Smooth muscle cell (in vitro differentiated cells): ENCODE data around the gene PKDREJ. TPM values are rescaled to one million over a fixed set of nuclear protein-coding genes. Genes with fewer than 3 reads are reported as not detected.

Source experiments
- DNase-seq: peaks from one replicate; lab custom pipeline; 2025; ENCODE audit not compliant: unreplicated experiment; lab: John Stamatoyannopoulos, UW
- H2AFZ ChIP-seq: fragments of 200-600 bp; sonication (generic); 2 replicates; pipeline ENCODE4 v1.6.0; 2016; ENCODE audit warnings: antibody characterized with exemption, low read depth, mild to moderate bottlenecking
- H3F3A ChIP-seq: fragments of 200-600 bp; sonication (generic); 2 replicates; pipeline ENCODE4 v1.6.0; 2017; ENCODE audit warnings: antibody characterized with exemption, low read depth
- H3K27ac ChIP-seq: fragments of 200-600 bp; sonication (generic); 2 replicates; pipeline ENCODE4 v1.5.1; 2016; ENCODE audit warnings: low read depth, mild to moderate bottlenecking
- H3K27me3 ChIP-seq: fragments of 200-600 bp; sonication (generic); 2 replicates; pipeline ENCODE4 v1.6.1; 2016; ENCODE audit warnings: low read depth, mild to moderate bottlenecking
- H3K36me3 ChIP-seq: fragments of 200-600 bp; sonication (generic); 2 replicates; pipeline ENCODE4 v1.5.1; 2016; ENCODE audit warnings: low read depth
- H3K4me1 ChIP-seq: fragments of 200-600 bp; sonication (generic); 2 replicates; pipeline ENCODE4 v1.5.1; 2016; ENCODE audit warnings: low read depth
- H3K4me2 ChIP-seq: fragments of 200-600 bp; sonication (generic); 2 replicates; pipeline ENCODE4 v1.6.0; 2016; ENCODE audit warnings: mild to moderate bottlenecking
- H3K4me3 ChIP-seq: fragments of 200-600 bp; sonication (generic); 2 replicates; pipeline ENCODE4 v1.5.1; 2016; ENCODE audit warnings: mild to moderate bottlenecking
- H3K79me2 ChIP-seq: fragments of 200-600 bp; sonication (generic); 2 replicates; pipeline ENCODE4 v1.6.0; 2016; ENCODE audit warnings: low read depth, mild to moderate bottlenecking
- H3K9ac ChIP-seq: fragments of 200-600 bp; sonication (generic); 2 replicates; pipeline ENCODE4 v1.6.0; 2016; ENCODE audit warnings: low read depth
- H3K9me3 ChIP-seq: fragments of 200-600 bp; sonication (generic); replicated peaks from 2 replicates; pipeline ENCODE4 v1.5.1; 2016; ENCODE audit warnings: low read depth
- H4K20me1 ChIP-seq: fragments of 200-600 bp; sonication (generic); 2 replicates; pipeline ENCODE4 v1.6.0; 2016; ENCODE audit warnings: low read depth
- CTCF ChIP-seq: fragments of 200-600 bp; sonication (generic); IDR thresholded peaks from 2 replicates; pipeline ENCODE4 v1.5.1; 2017; ENCODE audit warnings: borderline replicate concordance, mild to moderate bottlenecking, antibody characterized with exemption; ENCODE audit not compliant: insufficient read depth, poor library complexity, severe bottlenecking
- WGBS: methylation state at CpG from one replicate; pipeline ENCODE4 v1.1.7; 2016; ENCODE audit warnings: low lambda C conversion rate; 5-methylcytosine and 5-hydroxymethylcytosine counted together
- polyA plus RNA-seq: library from polyadenylated mRNA; unstranded; fragments of >200 nt; fragmentation: Nextera tagmentation; extraction: Ambion mirVana; gene quantifications from 2 replicates; pipeline ENCODE4 v1.2.1, GENCODE V29; 2016
- total RNA-seq: library from RNA; depleted of rRNA; stranded (reverse); fragments of >200 nt; gene quantifications from 2 replicates; pipeline ENCODE4 v1.2.3, GENCODE V29; 2014

Gene PKDREJ
- total and polyA plus RNA-seq, 2 experiments from 2014 or later: 0.05 TPM; not detected in 1

- DNase-seq: no peak
- H3K36me3 ChIP-seq: no peaks in the 10 kb centered on the region
- H2AFZ ChIP-seq: no peak overlapping the region
- no peak overlapping the region for H3K9ac ChIP-seq
- no peak overlapping the region for H3K27ac ChIP-seq
- no peak overlapping the region for H3K4me3 ChIP-seq
- H3K79me2 ChIP-seq: no peaks in the 10 kb centered on the region
- no peaks in the 10 kb centered on the region for H3K9me3 ChIP-seq
- no peak for TF ChIP-seq CTCF
- no peak overlapping the region for H3K4me2 ChIP-seq
- no peaks in the 10 kb centered on the region for H3F3A ChIP-seq
- no peaks in the 10 kb centered on the region for H3K4me1 ChIP-seq
- 98% methylated on average over 2 of the region's 2 CpGs for WGBS
- no peaks in the 10 kb centered on the region for H3K27me3 ChIP-seq
- no peaks in the 10 kb centered on the region for H4K20me1 ChIP-seq
Measured at GRCh38 chr22:46240073-46240472, 23.1 kb downstream of the PKDREJ start.

GRCh38 chr22:46239261-46240048 lies 23.7 kb downstream of the PKDREJ start:
- DNase-seq: no peak
- Histone ChIP-seq H4K20me1 (no peaks in the 10 kb centered on the region), H2AFZ (no peak overlapping the region), H3K4me1 (no peaks in the 10 kb centered on the region), H3K79me2 (no peaks in the 10 kb centered on the region), H3K36me3 (no peaks in the 10 kb centered on the region), H3K27me3 (no peaks in the 10 kb centered on the region), H3K9ac (no peak overlapping the region), H3K27ac (no peak overlapping the region), H3F3A (no peaks in the 10 kb centered on the region), H3K9me3 (no peaks in the 10 kb centered on the region), H3K4me3 (no peak overlapping the region), H3K4me2 (no peak overlapping the region)
- TF ChIP-seq CTCF: no peak
- WGBS: 98% methylated on average over 19 of the region's 20 CpGs

DNA sequence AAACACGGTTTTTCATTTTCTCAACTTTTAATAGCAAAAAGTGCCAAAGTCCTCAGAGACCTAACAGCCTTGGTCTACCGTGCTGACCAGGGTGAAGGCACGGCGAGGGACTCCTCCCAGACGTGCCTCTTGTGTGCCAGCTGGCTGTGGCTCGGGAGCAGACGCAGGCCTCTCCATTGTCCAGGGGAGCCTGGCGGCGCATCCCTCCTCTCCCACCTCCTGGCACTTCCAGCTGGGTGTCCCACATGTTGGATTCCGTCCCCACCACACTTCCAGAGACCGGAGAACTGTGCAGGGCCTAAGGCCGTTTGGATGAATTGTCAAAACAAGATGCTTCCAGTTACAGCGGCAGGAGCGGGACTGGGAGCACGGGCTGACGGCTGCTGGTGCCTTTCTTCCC lies 24.6 kb downstream of the PKDREJ start:
- H3K27ac ChIP-seq: no peak overlapping the region
- no peaks in the 10 kb centered on the region for H3K27me3 ChIP-seq
- no peaks in the 10 kb centered on the region for H4K20me1 ChIP-seq
- WGBS: 97% methylated on average over 16 of the region's 16 CpGs
- H3K36me3 ChIP-seq: no peaks in the 10 kb centered on the region
- no peak for TF ChIP-seq CTCF
- no peaks in the 10 kb centered on the region for H3K9me3 ChIP-seq
- no peak overlapping the region for H3K9ac ChIP-seq
- H2AFZ ChIP-seq: no peak overlapping the region
- no peak overlapping the region for H3K4me3 ChIP-seq
- no peaks in the 10 kb centered on the region for H3K79me2 ChIP-seq
- H3F3A ChIP-seq: no peaks in the 10 kb centered on the region
- H3K4me1 ChIP-seq: no peaks in the 10 kb centered on the region
- no peak for DNase-seq
- no peak overlapping the region for H3K4me2 ChIP-seq
